ENCODE results near the gene SLC23A2.

Gene SLC23A2

GRCh38 chr20:5041433-5041832 is 40.1 kb upstream of the SLC23A2 start:
- H4K20me1 ChIP-seq (ENCODE audit: insufficient read depth, low read length): no peaks in the 10 kb centered on the region
- TF ChIP-seq EZH2phosphoT487 (IDR thresholded peaks at IDR 0.05; ENCODE audit: low read depth): no peak
- TF ChIP-seq CTCF (IDR thresholded peaks at IDR 0.05; ENCODE audit: low read depth, low read length): no peak
- peaks cover 51% of the 10 kb centered on the region for H3K4me1 ChIP-seq (ENCODE audit: low read length)
- no peaks in the 10 kb centered on the region for H3K9me3 ChIP-seq (ENCODE audit: insufficient read depth, low read length)
- H3K27ac ChIP-seq (ENCODE audit: low read length): no peak overlapping the region
- no peaks in the 10 kb centered on the region for H3K79me2 ChIP-seq (ENCODE audit: low read length)
- H3K4me3 ChIP-seq (ENCODE audit: low read length): no peak overlapping the region
- 0 out of 2 replicates have a peak overlapping the region, but pooled peaks have one; percentile 6 for H2AFZ ChIP-seq (ENCODE audit: low read depth, low read length)
- no peak overlapping the region for H3K4me2 ChIP-seq (ENCODE audit: low read length)
- H3K27me3 ChIP-seq (ENCODE audit: low read depth, low read length): peaks cover 2% of the 10 kb centered on the region; the same call in 1 of the 2 replicates
- no peak overlapping the region for H3K9ac ChIP-seq (ENCODE audit: low read length)
- no peaks in the 10 kb centered on the region for H3K36me3 ChIP-seq (replicated peaks; ENCODE audit: low read depth, low read length)

GRCh38 chr20:5040345-5040744 is 39.0 kb upstream of the SLC23A2 start:
- H3K9me3 ChIP-seq (ENCODE audit: insufficient read depth, low read length): no peaks in the 10 kb centered on the region
- no peak for TF ChIP-seq EZH2phosphoT487 (IDR thresholded peaks at IDR 0.05; ENCODE audit: low read depth)
- TF ChIP-seq CTCF (IDR thresholded peaks at IDR 0.05; ENCODE audit: low read depth, low read length): no peak
- H3K79me2 ChIP-seq (ENCODE audit: low read length): no peaks in the 10 kb centered on the region

GRCh38 chr20:5039889-5040288 is 38.6 kb upstream of the SLC23A2 start:
- Histone ChIP-seq H3K9me3 (ENCODE audit: insufficient read depth, low read length) (no peaks in the 10 kb centered on the region), H3K79me2 (ENCODE audit: low read length) (no peaks in the 10 kb centered on the region), H3K27me3 (ENCODE audit: low read depth, low read length) (peaks cover 2% of the 10 kb centered on the region; the same call in 1 of the 2 replicates), H3K36me3 (replicated peaks; ENCODE audit: low read depth, low read length) (no peaks in the 10 kb centered on the region), H2AFZ (ENCODE audit: low read depth, low read length) (no peak overlapping the region), H3K27ac (ENCODE audit: low read length) (no peak overlapping the region), H3K4me2 (ENCODE audit: low read length) (peak overlapping the region; percentile 77), H3K9ac (ENCODE audit: low read length) (no peak overlapping the region), H3K4me1 (ENCODE audit: low read length) (peaks cover 47% of the 10 kb centered on the region), H4K20me1 (ENCODE audit: insufficient read depth, low read length) (no peaks in the 10 kb centered on the region), H3K4me3 (ENCODE audit: low read length) (no peak overlapping the region)
- TF ChIP-seq CTCF (IDR thresholded peaks at IDR 0.05; ENCODE audit: low read depth, low read length) (no peak), EZH2phosphoT487 (IDR thresholded peaks at IDR 0.05; ENCODE audit: low read depth) (no peak)

More at GRCh38 chr20:5040345-5040744, 39.0 kb upstream of the SLC23A2 start:
- Histone ChIP-seq H2AFZ (ENCODE audit: low read depth, low read length) (no peak overlapping the region), H3K4me2 (ENCODE audit: low read length) (no peak overlapping the region), H3K9ac (ENCODE audit: low read length) (no peak overlapping the region), H3K27me3 (ENCODE audit: low read depth, low read length) (peaks cover 2% of the 10 kb centered on the region; the same call in 1 of the 2 replicates), H3K27ac (ENCODE audit: low read length) (no peak overlapping the region), H3K36me3 (replicated peaks; ENCODE audit: low read depth, low read length) (no peaks in the 10 kb centered on the region), H3K4me1 (ENCODE audit: low read length) (peaks cover 47% of the 10 kb centered on the region), H4K20me1 (ENCODE audit: insufficient read depth, low read length) (no peaks in the 10 kb centered on the region), H3K4me3 (ENCODE audit: low read length) (no peak overlapping the region)

GRCh38 chr20:5039255-5039657 is 37.9 kb upstream of the SLC23A2 start:
- H3K4me2 ChIP-seq (ENCODE audit: low read length): peak overlapping the region; percentile 77
- peak overlapping the region; percentile 64 for H2AFZ ChIP-seq (ENCODE audit: low read depth, low read length)
- no peak overlapping the region for H3K9ac ChIP-seq (ENCODE audit: low read length)
- peaks cover 43% of the 10 kb centered on the region for H3K4me1 ChIP-seq (ENCODE audit: low read length)
- H3K79me2 ChIP-seq (ENCODE audit: low read length): no peaks in the 10 kb centered on the region
- H3K36me3 ChIP-seq (replicated peaks; ENCODE audit: low read depth, low read length): no peaks in the 10 kb centered on the region
- TF ChIP-seq CTCF (IDR thresholded peaks at IDR 0.05; ENCODE audit: low read depth, low read length) (no peak), EZH2phosphoT487 (IDR thresholded peaks at IDR 0.05; ENCODE audit: low read depth) (no peak)
- H3K9me3 ChIP-seq (ENCODE audit: insufficient read depth, low read length): no peaks in the 10 kb centered on the region
- peak overlapping the region; percentile 70 for H3K4me3 ChIP-seq (ENCODE audit: low read length)
- no peaks in the 10 kb centered on the region for H4K20me1 ChIP-seq (ENCODE audit: insufficient read depth, low read length)
- H3K27me3 ChIP-seq (ENCODE audit: low read depth, low read length): peaks cover 2% of the 10 kb centered on the region; the same call in 1 of the 2 replicates
- no peak overlapping the region for H3K27ac ChIP-seq (ENCODE audit: low read length)
